Ishikawa (cell line): Measurements from ENCODE around the gene KASH5.

Source experiments
- EP300 ChIP-seq: IDR thresholded peaks from 2 replicates; pipeline ENCODE4 v1.6.1; 2012; ENCODE audit warnings: borderline replicate concordance
- RAD21 ChIP-seq: IDR thresholded peaks from 2 replicates; pipeline ENCODE4 v1.6.1; 2012; ENCODE audit warnings: low read depth

GRCh38 chr19:49420227-49420626 lies 32.2 kb downstream of the KASH5 start:
- TF ChIP-seq EP300 (no peak), RAD21 (no peak)
